NOMO-1 treated with DMSO at 0.1 percent for 48 hours (cell line): ENCODE results near the gene ARL3.
A peak's percentile ranks its signal among the peaks of the same experiment; 100 is the strongest.
"Not testable (repeated sequence)": the region's sequence is repeated elsewhere in the genome, so short reads cannot be mapped to it uniquely, and the experiment has no call there.

Experiments
- DNase-seq: peaks from one replicate; lab custom pipeline; 2025; ENCODE audit not compliant: unreplicated experiment; lab: John Stamatoyannopoulos, UW

The ARL3 gene

GRCh38 chr10:102738692-102739121 is 24.5 kb upstream of the ARL3 start:
- DNase-seq: peak; percentile 75

GRCh38 chr10:102735065-102735562 is 20.9 kb upstream of the ARL3 start:
- DNase-seq: no peak

GRCh38 chr10:102732661-102733060 is 18.5 kb upstream of the ARL3 start:
- no peak for DNase-seq

GRCh38 chr10:102731222-102731800 is 17.1 kb upstream of the ARL3 start:
- DNase-seq: no peak

- DNase-seq: peak; percentile 31
Measured at GRCh38 chr10:102729029-102730026, 15.1 kb upstream of the ARL3 start.

- no peak for DNase-seq
Measured at GRCh38 chr10:102727037-102727818, 13.0 kb upstream of the ARL3 start.

- DNase-seq: no peak
Measured at GRCh38 chr10:102726274-102726673, 12.1 kb upstream of the ARL3 start.

GRCh38 chr10:102723989-102724388 is 9.8 kb upstream of the ARL3 start:
- no peak for DNase-seq

- no peak for DNase-seq
Measured at GRCh38 chr10:102721954-102722353, 7.8 kb upstream of the ARL3 start.

- no peak for DNase-seq
Measured at GRCh38 chr10:102720775-102721301, 6.6 kb upstream of the ARL3 start.

GRCh38 chr10:102720337-102720736 is 6.1 kb upstream of the ARL3 start:
- no peak for DNase-seq

- no peak for DNase-seq
Measured at GRCh38 chr10:102718220-102718619, 4.0 kb upstream of the ARL3 start.

- DNase-seq: not testable (repeated sequence)
Measured at GRCh38 chr10:102716900-102717565, 2.8 kb upstream of the ARL3 start.

GRCh38 chr10:102715880-102716279 is 1.7 kb upstream of the ARL3 start:
- no peak for DNase-seq

GRCh38 chr10:102714621-102715455 is 641 bp upstream of the ARL3 start, which contains the start of gene SFXN2:
Gene SFXN2 (plus strand): TSS chr10:102714636. CDS start chr10:102726637, 12,001 bp downstream.
- DNase-seq: no peak

GRCh38 chr10:102713539-102713813 is 721 bp downstream of the ARL3 start:
- no peak for DNase-seq

- peak; percentile 38 for DNase-seq
Measured at GRCh38 chr10:102712843-102713538, 1.2 kb downstream of the ARL3 start.

- DNase-seq: no peak
Measured at GRCh38 chr10:102712089-102712488, 2.1 kb downstream of the ARL3 start.

GRCh38 chr10:102710609-102711008 is 3.6 kb downstream of the ARL3 start:
- DNase-seq: no peak
